AG10803 (cell line): ENCODE measurements around the gene SPAAR.

Experiments used
- DNase-seq: peaks from one replicate; pipeline ENCODE4 v3.0.0; 2010; ENCODE audit warnings: low read depth
- H3K4me3 ChIP-seq: 2 replicates; pipeline ENCODE4 v1.5.1; 2011; ENCODE audit warnings: mild to moderate bottlenecking, low read length, control low read depth
- CTCF ChIP-seq: conservative IDR thresholded peaks from 2 replicates; pipeline ENCODE4 v1.5.1; 2011; ENCODE audit warnings: mild to moderate bottlenecking, low read length, control low read depth, inconsistent platforms

The SPAAR gene

DNA sequence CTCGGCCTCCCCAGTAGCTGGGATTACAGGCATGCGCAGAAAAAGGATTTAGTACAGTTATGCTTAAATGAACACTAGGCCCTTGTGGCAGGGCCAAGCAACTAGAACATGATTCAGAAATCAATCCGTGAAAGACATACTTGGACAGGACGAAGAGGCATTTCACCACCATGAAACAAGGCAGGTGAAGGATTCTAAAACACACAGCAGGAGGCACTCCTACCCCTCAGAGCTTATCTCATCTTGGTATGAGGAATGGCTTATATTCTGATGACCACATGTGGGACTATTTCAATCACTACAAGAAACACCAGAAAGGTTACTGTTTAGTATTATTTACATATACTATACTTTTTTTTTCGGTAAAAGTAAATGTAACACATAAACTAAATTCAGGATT lies 33.0 kb downstream of the SPAAR start:
- TF ChIP-seq CTCF = no peak
- DNase-seq = no peak
- H3K4me3 ChIP-seq = no peak overlapping the region

DNA sequence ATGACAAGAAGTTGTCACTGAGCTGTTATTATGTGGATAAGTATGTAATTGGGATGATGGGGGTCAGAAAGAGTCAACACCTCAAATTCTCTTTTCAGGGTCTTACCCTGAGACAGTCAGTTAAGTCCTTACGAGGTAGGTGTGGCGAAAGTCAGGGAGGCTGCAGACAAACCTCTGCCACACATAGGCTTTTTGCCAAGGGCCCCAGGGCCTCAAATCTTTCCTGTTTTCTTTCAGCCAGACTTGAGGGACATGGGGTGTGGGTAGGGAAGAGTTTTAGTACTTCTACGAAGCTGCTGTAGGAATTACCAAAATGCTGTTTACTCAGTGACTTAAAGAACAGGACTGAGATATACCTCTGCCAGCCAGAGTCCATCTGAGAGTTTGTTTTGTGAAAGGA lies 34.9 kb downstream of the SPAAR start:
- no peak for TF ChIP-seq CTCF
- no peak for DNase-seq
- no peak overlapping the region for H3K4me3 ChIP-seq

DNA sequence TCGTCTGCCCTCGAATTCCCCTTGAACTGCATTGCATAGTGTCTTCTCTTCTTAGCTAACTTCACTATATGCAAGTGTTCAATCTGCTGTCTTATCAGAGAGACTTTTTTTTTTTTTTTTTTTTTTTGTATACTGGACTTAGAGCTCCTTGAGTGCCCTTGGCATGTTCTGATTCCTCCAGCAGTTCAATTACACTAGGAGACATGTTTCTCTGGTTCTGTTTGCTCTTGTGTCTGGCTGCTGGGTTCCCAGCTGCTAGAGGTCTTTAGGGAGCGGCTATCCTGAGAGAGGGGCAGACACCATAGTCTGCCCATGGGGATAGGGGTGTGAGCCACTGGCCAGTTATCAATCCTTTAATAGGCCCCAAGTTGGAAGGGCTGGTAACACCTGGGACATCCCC lies 35.6 kb downstream of the SPAAR start:
- DNase-seq = no peak
- no peak for TF ChIP-seq CTCF
- H3K4me3 ChIP-seq = no peak overlapping the region

DNA sequence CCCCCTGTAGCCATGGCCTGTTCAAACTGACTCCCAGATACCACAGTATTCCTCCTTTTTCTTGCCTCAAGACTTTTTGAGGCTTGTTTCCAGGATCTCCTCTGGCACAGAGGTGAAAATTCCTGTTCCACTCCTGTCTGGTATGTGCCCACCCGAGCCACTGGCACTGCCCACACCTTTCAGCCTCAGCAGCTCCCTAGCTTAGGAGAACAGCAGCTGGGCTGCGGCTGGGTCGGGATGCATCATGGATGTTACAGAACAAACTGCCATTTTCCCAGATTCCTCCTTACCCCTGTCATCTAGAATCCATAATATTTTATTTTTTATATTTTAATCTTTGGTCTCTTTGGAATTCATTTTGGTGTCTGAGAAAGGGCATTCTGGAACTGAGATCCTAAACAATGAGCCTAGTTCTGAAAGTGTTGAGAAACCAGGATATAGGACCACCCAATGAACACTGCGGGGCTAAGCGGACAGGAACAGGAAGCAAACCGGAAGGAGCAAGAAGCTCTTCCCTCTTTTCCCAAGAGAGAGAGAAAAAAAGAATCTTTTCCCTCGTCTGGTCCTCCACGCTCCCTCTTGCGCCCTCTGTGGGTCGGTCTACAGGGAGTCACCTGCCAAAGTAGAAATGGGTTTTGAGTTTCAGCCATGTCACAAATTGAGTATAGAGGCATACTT lies 36.2 kb downstream of the SPAAR start:
- no peak overlapping the region for H3K4me3 ChIP-seq
- DNase-seq = peak; percentile 86
- TF ChIP-seq CTCF = peak; percentile 96

GRCh38 chr9:35948451-35948850 lies 39.2 kb downstream of the SPAAR start:
- DNase-seq = no peak
- TF ChIP-seq CTCF = no peak

DNA sequence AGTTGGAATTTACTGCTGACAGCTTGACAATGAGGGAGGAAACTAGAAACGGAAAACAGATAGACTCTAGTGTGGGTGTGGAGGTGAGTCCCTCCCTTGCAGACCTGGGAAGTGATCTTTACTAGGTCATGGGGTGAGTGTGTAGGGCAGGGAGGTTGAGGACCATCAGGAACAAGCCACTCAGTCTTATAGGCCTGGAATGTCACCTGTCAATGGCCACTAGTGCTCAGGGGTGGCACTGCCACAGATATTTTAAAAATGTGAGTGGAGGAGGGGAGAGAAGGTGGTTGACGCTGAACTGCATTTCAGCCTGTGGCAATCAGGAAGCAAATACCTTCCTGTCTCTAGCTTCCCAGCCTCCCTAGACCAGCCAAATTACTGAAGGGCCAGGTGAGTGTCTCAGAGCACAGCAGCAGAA lies 39.6 kb downstream of the SPAAR start:
- DNase-seq = no peak
- no peak for TF ChIP-seq CTCF
- no peak overlapping the region for H3K4me3 ChIP-seq

More at GRCh38 chr9:35948451-35948850, 39.2 kb downstream of the SPAAR start:
- H3K4me3 ChIP-seq = no peak overlapping the region

DNA sequence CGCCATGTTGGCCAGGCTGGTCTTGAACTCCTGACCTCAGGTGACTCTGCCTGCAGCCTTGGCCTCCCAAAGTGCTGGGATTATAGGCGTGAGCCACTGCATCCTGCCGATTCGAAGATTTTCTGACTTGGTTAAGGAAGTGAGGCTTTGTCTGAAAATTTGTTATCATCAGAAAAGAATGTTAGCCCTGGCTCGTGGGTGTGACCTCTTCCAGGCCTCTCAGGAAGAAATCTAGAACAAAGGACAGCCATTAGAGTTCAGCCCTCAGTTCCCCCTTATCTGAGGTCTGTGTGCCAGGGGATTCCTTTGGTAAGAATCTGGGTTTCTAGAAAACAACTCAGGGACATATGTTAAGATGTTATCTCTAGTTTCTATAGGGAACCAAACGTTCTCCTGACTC lies 42.4 kb downstream of the SPAAR start:
- H3K4me3 ChIP-seq = no peak overlapping the region
- DNase-seq = peak; percentile 66
- TF ChIP-seq CTCF = no peak
